Adipocyte (in vitro differentiated cells): ENCODE measurements around the gene ZFP3.
A peak's percentile ranks its signal among the peaks of the same experiment; 100 is the strongest.
"Not testable (repeated sequence)": the region's sequence is repeated elsewhere in the genome, so short reads cannot be mapped to it uniquely, and the experiment has no call there.

Experiments used
- DNase-seq: peaks from one replicate; pipeline ENCODE4 v3.0.0-alpha.2; 2015; ENCODE audit warnings: low read depth
- H3K27me3 ChIP-seq: replicated peaks from 2 replicates; pipeline ENCODE4 v1.7.0; 2013; ENCODE audit warnings: mild to moderate bottlenecking, low read length, moderate library complexity; ENCODE audit not compliant: control insufficient read depth, insufficient read depth
- H3K36me3 ChIP-seq: 2 replicates; pipeline ENCODE4 v1.7.0; 2013; ENCODE audit warnings: low read length, mild to moderate bottlenecking, moderate library complexity; ENCODE audit not compliant: control insufficient read depth, insufficient read depth, severe bottlenecking
- H3K4me1 ChIP-seq: 2 replicates; pipeline ENCODE4 v1.7.0; 2013; ENCODE audit warnings: mild to moderate bottlenecking, low read length, moderate library complexity; ENCODE audit not compliant: control insufficient read depth, insufficient read depth
- H3K4me3 ChIP-seq: 2 replicates; pipeline ENCODE4 v1.7.0; 2013; ENCODE audit warnings: mild to moderate bottlenecking, low read length, moderate library complexity
- H3K9ac ChIP-seq: 2 replicates; pipeline ENCODE4 v1.7.0; 2013; ENCODE audit warnings: mild to moderate bottlenecking, low read length, moderate library complexity
- H3K9me3 ChIP-seq: 2 replicates; pipeline ENCODE4 v1.7.0; 2013; ENCODE audit warnings: mild to moderate bottlenecking, low read length, moderate library complexity; ENCODE audit not compliant: control insufficient read depth

ZFP3 gene

DNA sequence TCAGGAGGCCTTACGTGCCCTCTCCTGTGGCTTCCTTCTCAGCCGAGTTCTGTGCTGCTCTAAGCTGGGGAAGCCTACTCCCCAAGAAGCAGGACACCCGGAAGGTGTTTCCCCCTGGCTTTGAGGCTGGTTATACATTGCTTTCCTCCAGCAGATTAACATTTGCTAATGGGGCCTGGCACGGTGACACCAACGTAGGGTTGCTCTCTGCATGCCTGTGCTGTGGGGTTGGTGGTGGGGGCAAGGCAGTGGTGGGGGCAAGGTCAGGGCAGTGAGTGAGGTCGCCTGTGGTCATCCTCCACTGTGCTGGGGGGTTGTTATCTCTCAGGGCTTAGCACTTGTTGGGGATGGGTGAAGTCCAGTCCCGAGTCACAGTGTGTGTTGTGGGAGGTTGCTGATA lies 41.8 kb downstream of the ZFP3 start:
- Histone ChIP-seq H3K27me3 (peaks cover 49% of the 10 kb centered on the region), H3K4me3 (no peak overlapping the region), H3K9ac (no peak overlapping the region), H3K4me1 (no peaks in the 10 kb centered on the region), H3K9me3 (peaks cover 15% of the 10 kb centered on the region), H3K36me3 (no peaks in the 10 kb centered on the region)
- DNase-seq = no peak

- DNase-seq, H3K36me3 ChIP-seq, H3K9ac ChIP-seq, H3K4me3 ChIP-seq, H3K4me1 ChIP-seq: not testable (repeated sequence)
- peaks cover 47% of the 10 kb centered on the region for H3K27me3 ChIP-seq
- peaks cover 15% of the 10 kb centered on the region for H3K9me3 ChIP-seq
Observed at GRCh38 chr17:5120436-5121185, 42.3 kb downstream of the ZFP3 start.

- Histone ChIP-seq H3K36me3 (no peaks in the 10 kb centered on the region), H3K9ac (no peak overlapping the region), H3K9me3 (peaks cover 14% of the 10 kb centered on the region), H3K4me1 (no peaks in the 10 kb centered on the region), H3K4me3 (no peak overlapping the region), H3K27me3 (peaks cover 42% of the 10 kb centered on the region)
- no peak for DNase-seq
Observed at GRCh38 chr17:5121186-5121841, 43.0 kb downstream of the ZFP3 start.

DNA sequence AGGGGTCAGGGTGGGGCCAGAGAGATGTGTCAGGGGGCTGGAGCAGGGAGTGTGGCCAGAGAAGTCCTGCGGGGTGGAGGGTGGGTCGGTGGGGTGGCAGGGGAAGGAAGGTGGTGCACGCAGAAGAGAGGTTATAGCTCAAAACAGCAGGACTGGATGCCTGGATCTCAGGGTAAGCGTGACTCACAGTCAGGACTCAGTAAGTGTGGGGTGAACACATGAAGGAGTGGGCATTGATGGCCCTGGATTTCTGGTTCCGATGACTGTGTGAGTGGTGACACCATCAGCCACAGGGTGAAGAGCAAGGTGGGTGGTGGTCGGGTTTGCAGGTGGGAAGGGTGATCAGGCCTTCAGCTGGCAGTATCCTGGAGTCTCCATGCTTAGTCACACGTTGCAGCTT lies 43.8 kb downstream of the ZFP3 start:
- H3K9ac ChIP-seq, DNase-seq, H3K9me3 ChIP-seq, H3K4me1 ChIP-seq, H3K36me3 ChIP-seq: not testable (repeated sequence)
- Histone ChIP-seq H3K4me3 (peak overlapping the region; percentile 72), H3K27me3 (peaks cover 34% of the 10 kb centered on the region)

DNA sequence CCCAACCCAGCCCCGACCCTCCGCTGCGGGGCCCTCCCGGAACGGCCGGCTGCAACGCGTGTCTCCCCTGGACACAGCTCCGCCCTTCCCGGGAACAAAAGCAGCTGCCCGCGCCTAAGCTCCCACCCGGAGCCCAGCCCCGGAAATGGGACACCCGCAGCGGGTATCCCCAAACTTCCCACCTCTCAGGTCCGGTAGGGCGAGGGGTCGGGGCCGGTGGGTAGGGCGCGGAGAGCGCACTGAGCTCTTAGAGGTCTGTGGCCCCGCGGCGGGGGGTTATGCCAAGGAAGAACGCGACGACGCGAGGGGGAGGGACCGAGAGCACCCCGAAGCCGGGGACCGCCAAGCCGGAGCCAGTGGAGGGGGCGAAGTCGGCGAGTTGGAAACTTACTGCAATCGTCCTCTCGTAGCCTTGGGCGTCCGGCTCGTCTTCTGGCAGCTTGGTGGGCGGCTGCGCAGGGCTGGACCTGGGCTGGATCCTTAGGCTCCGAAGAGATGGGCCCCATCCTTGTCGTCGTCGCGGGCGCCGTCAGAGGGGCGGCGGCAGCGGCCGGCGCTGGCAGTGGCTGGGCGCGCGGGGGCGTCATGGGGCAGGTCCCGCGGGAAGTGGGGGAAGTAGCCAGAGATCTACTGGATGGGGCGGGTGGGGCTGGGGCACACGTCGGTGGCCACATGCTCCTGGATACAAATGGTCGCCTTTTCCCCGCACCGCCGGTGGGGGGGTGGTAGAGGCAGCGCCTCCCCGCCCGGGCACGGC lies 44.5 kb downstream of the ZFP3 start:
- Histone ChIP-seq H3K27me3 (peaks cover 34% of the 10 kb centered on the region), H3K9me3 (peaks cover 8% of the 10 kb centered on the region), H3K36me3 (no peaks in the 10 kb centered on the region), H3K9ac (no peak overlapping the region), H3K4me3 (peak overlapping the region; percentile 72), H3K4me1 (no peaks in the 10 kb centered on the region)
- DNase-seq = peak; percentile 44

DNA sequence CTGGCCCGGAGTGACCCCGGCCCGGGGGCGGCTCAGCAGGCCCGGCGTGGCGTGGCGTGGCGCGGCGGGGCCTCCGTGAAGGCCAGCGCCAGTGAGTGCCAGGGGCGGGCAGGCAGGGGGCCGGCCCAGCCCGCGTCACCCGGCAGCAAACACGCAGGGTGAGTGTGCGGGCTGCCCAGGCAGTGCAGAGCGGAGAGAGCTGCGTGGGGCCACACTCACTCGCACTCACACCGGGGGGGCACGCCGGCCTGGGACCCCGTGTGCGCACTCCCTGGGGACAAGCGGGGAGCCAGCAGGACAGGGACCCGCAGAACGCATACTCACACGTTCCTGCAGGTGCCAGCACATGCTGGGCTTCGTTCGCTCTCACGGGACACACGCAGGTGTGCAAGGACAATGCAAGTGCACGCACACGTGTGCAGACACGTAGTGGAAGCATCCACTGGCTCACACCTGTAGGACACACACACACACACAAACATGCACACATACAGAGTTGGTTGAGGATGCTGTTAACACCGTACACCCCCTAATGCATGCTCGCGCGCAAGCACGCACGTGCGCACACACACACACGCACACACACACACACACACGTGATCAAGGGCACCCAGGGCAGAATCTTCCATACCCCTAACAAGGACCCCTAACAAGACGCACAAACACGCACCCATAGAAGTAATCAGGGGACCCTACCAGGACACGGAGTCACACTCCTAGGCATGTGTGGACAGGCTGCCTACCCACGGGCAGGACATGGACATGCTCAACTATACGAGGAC lies 45.3 kb downstream of the ZFP3 start:
- Histone ChIP-seq H3K4me1 (no peaks in the 10 kb centered on the region), H3K4me3 (no peak overlapping the region), H3K36me3 (no peaks in the 10 kb centered on the region), H3K9ac (no peak overlapping the region), H3K9me3 (peaks cover 4% of the 10 kb centered on the region), H3K27me3 (peaks cover 28% of the 10 kb centered on the region)
- no peak for DNase-seq

DNA sequence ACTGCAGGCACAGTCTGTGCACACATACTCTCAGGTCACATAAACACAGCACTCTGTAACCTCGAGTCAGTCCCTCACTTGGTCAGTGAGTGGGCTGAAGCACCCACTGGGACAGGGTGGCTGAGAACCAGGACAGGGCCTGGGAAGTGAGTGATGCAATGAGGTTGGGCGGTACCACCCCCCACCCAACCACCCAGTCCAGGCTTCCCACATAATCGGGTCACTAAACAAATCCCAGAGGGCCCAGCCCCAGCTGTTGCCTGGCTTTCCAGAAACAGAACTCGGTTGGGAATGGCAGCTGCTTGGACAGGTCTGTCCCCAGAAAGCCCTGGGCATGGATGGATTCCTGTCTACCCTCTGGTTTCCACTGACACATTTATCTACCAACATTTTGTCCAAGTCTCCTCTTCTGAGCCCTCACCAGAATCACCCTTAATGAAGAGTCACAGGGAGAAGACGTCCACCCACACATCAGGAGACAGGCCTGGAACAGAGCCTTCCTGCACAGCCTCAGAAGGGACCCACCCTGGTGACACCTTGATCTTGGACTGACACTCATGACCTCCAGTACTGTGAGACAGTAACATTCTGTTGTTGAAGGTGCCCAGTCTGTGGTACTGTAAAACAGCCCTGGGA lies 46.0 kb downstream of the ZFP3 start:
- not testable (repeated sequence) for DNase-seq, H3K4me3 ChIP-seq

GRCh38 chr17:5124896-5125295 lies 46.6 kb downstream of the ZFP3 start:
- not testable (repeated sequence) for DNase-seq, H3K4me3 ChIP-seq, H3K4me1 ChIP-seq

More for the DNA sequence above, 46.0 kb downstream of the ZFP3 start:
- H3K4me1 ChIP-seq, H3K9ac ChIP-seq, H3K9me3 ChIP-seq, H3K36me3 ChIP-seq: not testable (repeated sequence)
- peaks cover 28% of the 10 kb centered on the region for H3K27me3 ChIP-seq

GRCh38 chr17:5126719-5127488 lies 48.6 kb downstream of the ZFP3 start:
- DNase-seq = no peak
- Histone ChIP-seq H3K9ac (no peak overlapping the region), H3K36me3 (no peaks in the 10 kb centered on the region), H3K9me3 (no peaks in the 10 kb centered on the region), H3K4me1 (no peaks in the 10 kb centered on the region), H3K27me3 (peaks cover 26% of the 10 kb centered on the region), H3K4me3 (no peak overlapping the region)

More at GRCh38 chr17:5124896-5125295, 46.6 kb downstream of the ZFP3 start:
- peaks cover 26% of the 10 kb centered on the region for H3K27me3 ChIP-seq
- not testable (repeated sequence) for H3K36me3 ChIP-seq, H3K9ac ChIP-seq, H3K9me3 ChIP-seq

DNA sequence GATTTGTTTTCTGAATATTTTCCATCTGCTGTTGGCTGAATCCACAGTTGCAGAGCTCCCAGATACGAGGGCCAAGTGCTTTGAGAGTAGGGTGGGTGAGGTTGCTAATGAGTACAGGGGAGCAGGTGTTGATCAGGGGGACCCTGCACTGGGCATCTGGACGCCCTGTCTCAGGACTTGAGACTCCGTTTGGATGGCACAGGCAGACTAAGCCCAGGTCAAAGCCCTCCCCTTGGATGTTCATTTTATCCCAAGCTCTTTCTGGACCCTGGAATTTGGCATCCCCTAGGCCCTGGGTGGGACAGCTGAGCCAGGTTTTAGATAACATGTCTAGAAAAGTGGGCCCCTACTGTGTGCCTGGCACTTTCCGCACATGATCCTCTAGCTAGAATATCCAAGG lies 49.6 kb downstream of the ZFP3 start:
- H3K9ac ChIP-seq = no peak overlapping the region
- no peaks in the 10 kb centered on the region for H3K4me1 ChIP-seq
- H3K27me3 ChIP-seq = peaks cover 26% of the 10 kb centered on the region
- H3K36me3 ChIP-seq = no peaks in the 10 kb centered on the region
- no peaks in the 10 kb centered on the region for H3K9me3 ChIP-seq
- no peak overlapping the region for H3K4me3 ChIP-seq
- no peak for DNase-seq
